ENCODE measurements around the gene LBR. TPM values are rescaled to one million over a fixed set of nuclear protein-coding genes. Genes with fewer than 3 reads are reported as not detected.

LBR gene
- total and polyA plus RNA-seq, 2 experiments from 2014 or later = 50.6 to 91.3 TPM

- no peaks in the 10 kb centered on the region for H3K79me2 ChIP-seq (replicated peaks; ENCODE audit: insufficient read depth)
- Mint-ChIP-seq H3K27me3 (ENCODE audit: insufficient read depth, low read depth, poor library complexity) (peaks cover 15% of the 10 kb centered on the region), H3K4me1 (peaks cover 47% of the 10 kb centered on the region), H3K4me3 (no peak overlapping the region; the same call in 2 of the 3 replicates), H3K36me3 (ENCODE audit: low read depth) (no peaks in the 10 kb centered on the region), H3K9me3 (no peaks in the 10 kb centered on the region), H3K27ac (peak overlapping the region; percentile 59)
- no peak overlapping the region for H3K4me3 ChIP-seq
- H3K4me1 ChIP-seq (ENCODE audit: insufficient read depth) = peaks cover 34% of the 10 kb centered on the region
- no peaks in the 10 kb centered on the region for H3K27me3 ChIP-seq (ENCODE audit: insufficient read depth)
- no peaks in the 10 kb centered on the region for H4K20me1 ChIP-seq (replicated peaks; ENCODE audit: insufficient read depth)
- no peak overlapping the region for H3K27ac ChIP-seq (ENCODE audit: low read depth)
- peak overlapping the region; percentile 50 for H3K4me2 ChIP-seq
- no peaks in the 10 kb centered on the region for H3K9me2 ChIP-seq (ENCODE audit: insufficient read depth)
- H3K36me3 ChIP-seq (ENCODE audit: insufficient read depth) = no peaks in the 10 kb centered on the region
- DNase-seq (ENCODE audit: low spot score) (peak; percentile 75), ATAC-seq (peak; percentile 62)
- peaks cover 8% of the 10 kb centered on the region; the same call in 1 of the 2 replicates for H3F3A ChIP-seq (replicated peaks; ENCODE audit: low read depth)
- H2AFZ ChIP-seq = peak overlapping the region; percentile 90
- no peak for TF ChIP-seq POLR2AphosphoS5 (IDR thresholded peaks at IDR 0.05; ENCODE audit: low read depth)
- TF ChIP-seq CREB1 (CRISPR knock-in tag; IDR thresholded peaks at IDR 0.05; ENCODE audit: low read depth) = 0 out of 2 replicates have a peak, but pooled peaks have one; percentile 27
Measured at GRCh38 chr1:225464851-225465792, 37.3 kb upstream of the LBR start.

GRCh38 chr1:225462714-225463574 is 35.1 kb upstream of the LBR start:
- Histone ChIP-seq H3K36me3 (ENCODE audit: insufficient read depth) (no peaks in the 10 kb centered on the region), H3F3A (replicated peaks; ENCODE audit: low read depth) (peaks cover 8% of the 10 kb centered on the region; the same call in 1 of the 2 replicates), H3K27me3 (ENCODE audit: insufficient read depth) (no peaks in the 10 kb centered on the region), H3K79me2 (replicated peaks; ENCODE audit: insufficient read depth) (no peaks in the 10 kb centered on the region), H4K20me1 (replicated peaks; ENCODE audit: insufficient read depth) (no peaks in the 10 kb centered on the region), H2AFZ (peak overlapping the region; percentile 85), H3K4me1 (ENCODE audit: insufficient read depth) (peaks cover 34% of the 10 kb centered on the region), H3K27ac (ENCODE audit: low read depth) (no peak overlapping the region), H3K4me3 (no peak overlapping the region), H3K4me2 (no peak overlapping the region; the same call in 1 of the 2 replicates), H3K9me2 (ENCODE audit: insufficient read depth) (0 out of 2 replicates have a peak, but pooled peaks cover 4% of the 10 kb centered on the region)
- DNase-seq (ENCODE audit: low spot score) (no peak), ATAC-seq (peak; percentile 16)
- no peak overlapping the region; the same call in 1 of the 2 replicates for H3K27ac Mint-ChIP-seq
- no peak overlapping the region; the same call in 2 of the 3 replicates for H3K4me3 Mint-ChIP-seq
- H3K9me3 Mint-ChIP-seq = no peaks in the 10 kb centered on the region
- peaks cover 20% of the 10 kb centered on the region for H3K27me3 Mint-ChIP-seq (ENCODE audit: insufficient read depth, low read depth, poor library complexity)
- H3K4me1 Mint-ChIP-seq = peaks cover 52% of the 10 kb centered on the region
- no peaks in the 10 kb centered on the region for H3K36me3 Mint-ChIP-seq (ENCODE audit: low read depth)
- TF ChIP-seq STAT1 (IDR thresholded peaks at IDR 0.05; ENCODE audit: unreplicated experiment) (no peak), ZNF331 (CRISPR knock-in tag; IDR thresholded peaks at IDR 0.05; ENCODE audit: low read depth) (no peak), CTCF (conservative IDR thresholded peaks at IDR 0.05; ENCODE audit: low read depth in 2 of 2) (no peak), EZH2 (IDR thresholded peaks at IDR 0.05; ENCODE audit: low read depth, unreplicated experiment) (no peak), NANOG (IDR thresholded peaks at IDR 0.05; ENCODE audit: borderline replicate concordance) (no peak), ZNF114 (CRISPR knock-in tag; IDR thresholded peaks at IDR 0.05) (no peak), ZNF462 (CRISPR knock-in tag; IDR thresholded peaks at IDR 0.05) (no peak)

Measured in GM23338 (cell line).